H1 (cell line): Measurements from ENCODE around the gene TMEM150B. TPM values are rescaled to one million over a fixed set of nuclear protein-coding genes. Genes with fewer than 3 reads are reported as not detected.

ENCODE experiments used
- CTCF ChIA-PET: fragments of 300-600 bp; sonication (Branson Sonifier 250); formaldehyde crosslinking; loops from one replicate; lab custom pipeline; 2021; ENCODE audit not compliant: partially characterized antibody; lab: Charles Lee
- POLR2A ChIA-PET: fragments of 300-600 bp; sonication (Branson Sonifier 250); formaldehyde crosslinking; loops from one replicate; lab custom pipeline; 2021; ENCODE audit warnings: inconsistent platforms; ENCODE audit not compliant: partially characterized antibody; lab: Charles Lee
- DNase-seq, 2 experiments: peaks; one replicate each; pipeline versions ENCODE4 v3.0.0 to v3.0.0-alpha.2; 2010 to 2022; ENCODE audit warnings: low spot score in 2 of 2, low read depth in 1 of 2, mixed read lengths in 1 of 2
- FAIRE-seq: peaks from 2 replicates; lab custom pipeline; 2011; peaks lifted over from hg19 to GRCh38; lab: Jason Lieb, UNC
- H2AFZ ChIP-seq: 2 replicates; pipeline ENCODE4 v1.8.1; 2012; ENCODE audit warnings: low read length, inconsistent platforms
- H2AK5ac ChIP-seq: 2 replicates; pipeline ENCODE4 v1.6.1; 2013; ENCODE audit warnings: low read depth, low read length
- H2BK120ac ChIP-seq: replicated peaks from 2 replicates; pipeline ENCODE3; 2013; ENCODE audit warnings: low read depth, low read length, inconsistent platforms
- H2BK12ac ChIP-seq: 2 replicates; pipeline ENCODE4 v1.6.1; 2013; ENCODE audit warnings: low read depth, low read length
- H2BK15ac ChIP-seq: 2 replicates; pipeline ENCODE4 v1.6.1; 2013; ENCODE audit warnings: low read length
- H2BK20ac ChIP-seq: 2 replicates; pipeline ENCODE4 v1.6.1; 2013; ENCODE audit warnings: low read length
- H2BK5ac ChIP-seq: 2 replicates; pipeline ENCODE4 v1.6.1; 2013; ENCODE audit warnings: low read depth, low read length
- H3K14ac ChIP-seq: 2 replicates; pipeline ENCODE4 v1.6.1; 2013; ENCODE audit warnings: inconsistent platforms; ENCODE audit not compliant: insufficient read length
- H3K18ac ChIP-seq: 2 replicates; pipeline ENCODE4 v1.6.1; 2013; ENCODE audit warnings: low read length; ENCODE audit errors: extremely low read depth
- H3K23ac ChIP-seq: 2 replicates; pipeline ENCODE4 v1.6.1; 2013; ENCODE audit warnings: inconsistent platforms; ENCODE audit not compliant: insufficient read length
- H3K23me2 ChIP-seq: 2 replicates; pipeline ENCODE4 v1.6.1; 2013; ENCODE audit warnings: low read depth, low read length
- H3K27ac ChIP-seq: 2 replicates; pipeline ENCODE4 v1.6.1; 2011; ENCODE audit warnings: low read depth, low read length, inconsistent platforms
- H3K27me3 ChIP-seq, 4 experiments: replicated peaks in 1 of 4; 1 replicate in 1 of 4; 2 replicates in 3 of 4; pipeline versions ENCODE4 v1.6.1 to v1.8.1; 2011 to 2013; ENCODE audit warnings: low read length in 3 of 4, mild to moderate bottlenecking in 3 of 4, inconsistent platforms in 2 of 4, mixed read lengths in 2 of 4, moderate library complexity in 1 of 4; ENCODE audit not compliant: control insufficient read depth in 3 of 4, insufficient read depth in 3 of 4; ENCODE audit errors: extremely low read depth in 1 of 4
- H3K36me3 ChIP-seq, 4 experiments: 2 replicates each; pipeline versions ENCODE4 v1.6.1 to v1.8.1; 2011 to 2013; ENCODE audit warnings: mild to moderate bottlenecking in 4 of 4, low read length in 3 of 4, moderate library complexity in 2 of 4, control low read depth in 1 of 4, inconsistent platforms in 1 of 4; ENCODE audit not compliant: insufficient read depth in 4 of 4, control insufficient read depth in 2 of 4
- H3K4ac ChIP-seq: replicated peaks from 2 replicates; pipeline ENCODE3; 2013; ENCODE audit warnings: low read length, low read depth, mixed read lengths, inconsistent platforms; ENCODE audit not compliant: insufficient read length
- H3K4me1 ChIP-seq, 4 experiments: replicated peaks in 1 of 4; 1 replicate in 1 of 4; 2 replicates in 3 of 4; pipeline versions ENCODE4 v1.6.1 to v1.8.1; 2011 to 2013; ENCODE audit warnings: low read length in 3 of 4, inconsistent platforms in 2 of 4, mixed read lengths in 1 of 4; ENCODE audit not compliant: insufficient read depth in 4 of 4, control insufficient read depth in 3 of 4
- H3K4me2 ChIP-seq, 2 experiments: 2 replicates each; pipeline versions ENCODE4 v1.6.1 to v1.8.1; 2011 to 2013; ENCODE audit warnings: low read depth in 2 of 2, low read length in 2 of 2, control low read depth in 1 of 2, inconsistent platforms in 1 of 2, mild to moderate bottlenecking in 1 of 2; ENCODE audit not compliant: insufficient read depth in 1 of 2
- H3K4me3 ChIP-seq, 4 experiments: fragments of 200-600, 300-600 bp in 1 of 4; sonication (generic), shearing (Covaris generic), sonication (Bioruptor Twin) in 1 of 4; 2 replicates each; pipeline versions ENCODE4 v1.5.1 to v1.8.1; 2011 to 2016; ENCODE audit warnings: low read length in 4 of 4, low read depth in 3 of 4, control low read depth in 2 of 4, inconsistent platforms in 2 of 4, mild to moderate bottlenecking in 2 of 4, mixed read lengths in 1 of 4, moderate library complexity in 1 of 4; ENCODE audit not compliant: insufficient read depth in 2 of 4; ENCODE audit errors: extremely low read depth in 1 of 4
- H3K56ac ChIP-seq: replicated peaks from 2 replicates; pipeline ENCODE3; 2013; ENCODE audit warnings: low read depth, mild to moderate bottlenecking, mixed read lengths, low read length, inconsistent platforms; ENCODE audit not compliant: insufficient read length
- H3K79me1 ChIP-seq: 2 replicates; pipeline ENCODE4 v1.6.1; 2013; ENCODE audit warnings: low read depth, low read length, control low read depth
- H3K79me2 ChIP-seq, 2 experiments: 2 replicates each; pipeline versions ENCODE4 v1.6.1 to v1.8.1; 2012 to 2013; ENCODE audit warnings: low read length in 2 of 2, mild to moderate bottlenecking in 2 of 2, inconsistent platforms in 1 of 2; ENCODE audit not compliant: insufficient read depth in 2 of 2, control insufficient read depth in 1 of 2
- H3K9ac ChIP-seq, 4 experiments: replicated peaks in 1 of 4; 1 replicate in 1 of 4; 2 replicates in 3 of 4; pipeline versions ENCODE4 v1.6.1 to v1.8.1; 2011 to 2013; ENCODE audit warnings: low read depth in 3 of 4, low read length in 3 of 4, control low read depth in 2 of 4, mild to moderate bottlenecking in 2 of 4, moderate library complexity in 2 of 4, inconsistent platforms in 1 of 4; ENCODE audit errors: extremely low read depth in 1 of 4
- H3K9me3 ChIP-seq, 2 experiments: 2 replicates each; pipeline versions ENCODE4 v1.6.1 to v1.8.1; 2012 to 2013; ENCODE audit warnings: mild to moderate bottlenecking in 2 of 2, moderate library complexity in 2 of 2, control low read depth in 1 of 2, inconsistent platforms in 1 of 2, low read depth in 1 of 2, low read length in 1 of 2, mixed read lengths in 1 of 2; ENCODE audit not compliant: insufficient read depth in 2 of 2
- H4K20me1 ChIP-seq, 2 experiments: replicated peaks in 1 of 2; 2 replicates each; pipeline versions ENCODE3 to v1.8.1; 2011 to 2013; ENCODE audit warnings: inconsistent platforms in 2 of 2, low read length in 2 of 2, mild to moderate bottlenecking in 1 of 2; ENCODE audit not compliant: insufficient read depth in 2 of 2, control insufficient read depth in 1 of 2
- H4K5ac ChIP-seq: 2 replicates; pipeline ENCODE4 v1.6.1; 2013; ENCODE audit warnings: low read length, low read depth, mixed read lengths, inconsistent platforms; ENCODE audit not compliant: insufficient read length
- H4K8ac ChIP-seq: 2 replicates; pipeline ENCODE4 v1.8.0; 2013; ENCODE audit warnings: mild to moderate bottlenecking, moderate library complexity, low read length, inconsistent platforms; ENCODE audit not compliant: insufficient read depth; ENCODE audit errors: extremely low read depth
- H4K91ac ChIP-seq: replicated peaks from 2 replicates; pipeline ENCODE3; 2013; ENCODE audit warnings: low read length, mixed read lengths, inconsistent platforms; ENCODE audit not compliant: insufficient read length
- CTBP2 ChIP-seq: IDR thresholded peaks from 2 replicates; pipeline ENCODE4 v1.7.0; 2011; ENCODE audit warnings: borderline replicate concordance, mild to moderate bottlenecking, moderate library complexity, mixed read lengths, low read length; ENCODE audit not compliant: insufficient read depth, insufficient read length
- EP300 ChIP-seq, 2 experiments: IDR thresholded peaks; 1 replicate in 1 of 2; 2 replicates in 1 of 2; pipeline ENCODE4 v1.6.1; 2011 to 2012; ENCODE audit warnings: low read depth in 2 of 2, low read length in 2 of 2, mild to moderate bottlenecking in 2 of 2, borderline replicate concordance in 1 of 2, inconsistent platforms in 1 of 2, moderate library complexity in 1 of 2
- FOSL1 ChIP-seq: IDR thresholded peaks from 2 replicates; pipeline ENCODE4 v1.6.1; 2011; ENCODE audit warnings: mild to moderate bottlenecking, low read depth, low read length, moderate library complexity; ENCODE audit not compliant: insufficient read depth
- POLR2AphosphoS5 ChIP-seq: IDR thresholded peaks from 2 replicates; pipeline ENCODE4 v1.6.1; 2011; ENCODE audit warnings: low read depth, low read length
- RAD21 ChIP-seq, 2 experiments: IDR thresholded peaks in 1 of 2; conservative IDR thresholded peaks in 1 of 2; 2 replicates each; pipeline ENCODE4 v1.6.1; 2011; ENCODE audit warnings: low read depth in 2 of 2, low read length in 2 of 2, improper control_type of control experiment in 1 of 2, inconsistent platforms in 1 of 2, mild to moderate bottlenecking in 1 of 2, moderate library complexity in 1 of 2
- SP2 ChIP-seq: IDR thresholded peaks from 2 replicates; pipeline ENCODE4 v1.6.1; 2012; ENCODE audit warnings: mild to moderate bottlenecking, low read length, inconsistent platforms
- TAF7 ChIP-seq: optimal IDR thresholded peaks from 2 replicates; pipeline ENCODE3; 2011; ENCODE audit warnings: low read depth, mild to moderate bottlenecking, inconsistent platforms, low read length, moderate library complexity, borderline replicate concordance
- WGBS, 2 experiments: shearing (Covaris generic) in 1 of 2; methylation state at CpG; one replicate each; pipeline versions ENCODE4 v1.1.6 to v1.1.7; 2013 to 2015; ENCODE audit warnings: low lambda C conversion rate in 2 of 2, mixed read lengths in 2 of 2, inconsistent platforms in 1 of 2, low coverage in 1 of 2, missing lambda C conversion rate in 1 of 2; ENCODE audit not compliant: insufficient replicate concordance in 2 of 2, insufficient coverage in 1 of 2, insufficient read length in 1 of 2; ENCODE audit errors: extremely low coverage in 1 of 2, missing lambda C conversion rate in 1 of 2; 5-methylcytosine and 5-hydroxymethylcytosine counted together
- polyA plus RNA-seq, 7 experiments: library from polyadenylated mRNA; depleted of rRNA in 3 of 7; stranded (reverse) in 5 of 7; unstranded in 2 of 7; fragments of >200 nt in 5 of 7; fragments of 200-250 nt in 2 of 7; gene quantifications; 1 replicate in 5 of 7; 2 replicates in 1 of 7; 4 replicates in 1 of 7; pipeline versions ENCODE4 v1.2.1 to v1.2.3, GENCODE V29; 2011 to 2013; ENCODE audit warnings: missing spikeins in 2 of 7, mixed read lengths in 2 of 7
- total RNA-seq: library from RNA; stranded (reverse); fragmentation: NEBNext Ultra II Directional; extraction: Animal tissue kit (Norgen Biotek cat#: 25700); gene quantifications from 2 replicates; pipeline ENCODE4 v1.2.1, GENCODE V29; 2021

TMEM150B gene
- total and polyA plus RNA-seq, 2 of the 8 experiments (the other 6 are each of a cell fraction or from before 2014, with no cell fraction given): 0.41 to 0.91 TPM

DNA sequence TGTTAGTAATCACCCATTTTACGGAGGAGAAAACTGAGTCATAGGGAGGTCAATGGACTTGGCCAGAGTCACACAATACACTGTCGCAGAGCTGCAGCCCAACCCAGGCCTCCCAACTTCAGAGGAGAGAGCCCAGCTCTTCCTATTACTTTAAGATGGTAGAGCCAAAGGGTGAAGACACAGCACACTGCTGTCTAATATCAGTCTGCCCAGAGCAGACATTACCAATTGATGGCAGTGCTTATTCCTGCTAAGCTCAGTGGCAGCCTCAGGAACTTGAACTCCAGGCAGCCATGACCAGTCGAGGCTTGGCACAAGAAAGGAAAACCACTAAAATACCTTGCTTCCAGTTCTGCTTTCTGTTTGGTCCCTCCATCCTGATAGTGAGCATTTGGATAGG is 18.4 kb downstream of the TMEM150B start:
- Histone ChIP-seq H3K14ac (no peak overlapping the region), H4K91ac (no peak overlapping the region), H3K4me2 (no peak overlapping the region), H4K5ac (no peak overlapping the region), H3K9me3 (no peaks in the 10 kb centered on the region), H3K36me3 (peaks cover 21 to 56% (median 42%) of the 10 kb centered on the region in 4 experiments), H2AK5ac (no peak overlapping the region), H3K79me1 (no peaks in the 10 kb centered on the region; the same call in 1 of the 2 replicates), H3K9ac (no peak overlapping the region), H2BK20ac (no peak overlapping the region), H3K4me3 (no peak overlapping the region), H2AFZ (no peak overlapping the region), H3K27me3 (no peaks in the 10 kb centered on the region), H4K20me1 (peaks cover 0 to 3% of the 10 kb centered on the region in 2 experiments), H2BK15ac (no peak overlapping the region), H4K8ac (no peak overlapping the region), H3K18ac (no peak overlapping the region), H2BK120ac (no peak overlapping the region), H2BK5ac (no peak overlapping the region), H3K56ac (no peak overlapping the region), H3K23ac (no peak overlapping the region), H3K4me1 (0 out of 7 replicates have a peak, but pooled peaks cover 0 to 3% (median 1%) of the 10 kb centered on the region in 4 experiments), H2BK12ac (no peak overlapping the region), H3K23me2 (no peaks in the 10 kb centered on the region; the same call in 1 of the 2 replicates), H3K4ac (no peak overlapping the region), H3K79me2 (no peaks in the 10 kb centered on the region), H3K27ac (no peak overlapping the region)
- DNase-seq (no peak), FAIRE-seq (no peak)
- ChIA-PET CTCF (interaction anchor here (1.0 to 1.3 kb wide), 4 partner anchors 13 to 112 kb away, joined by 3 read pairs; no protein-coding TSS in a partner anchor), POLR2A (interaction anchor here (1.0 to 1.8 kb wide), 8 partner anchors 9 to 101 kb away, joined by 3 to 6 read pairs (median 4); partner anchors contain the start of genes KMT5C, TMEM238 and UBE2S)
- WGBS, 2 experiments: 93% methylated on average over 3 of the region's 3 CpGs; no CpG with 5 or more reads in 1 of the 2 experiments
- TF ChIP-seq RAD21 (IDR thresholded peaks at IDR 0.05 in 1 of 2, conservative IDR thresholded peaks at IDR 0.05 in 1 of 2; ENCODE audit: low read depth in 2 of 2, low read length in 2 of 2) (no peak), SP2 (no peak), TAF7 (no peak), FOSL1 (no peak), EP300 (IDR thresholded peaks at IDR 0.05; ENCODE audit: borderline replicate concordance in 1 of 2, low read depth in 2 of 2, low read length in 2 of 2) (no peak), POLR2AphosphoS5 (no peak), CTBP2 (no peak)
